SK-N-DZ (cell line): ENCODE results near the gene LRIG1. TPM values are rescaled to one million over a fixed set of nuclear protein-coding genes. Genes with fewer than 3 reads are reported as not detected.

Experiments
- DNase-seq: peaks from one replicate; pipeline ENCODE4 v3.0.0-alpha.2; 2015; ENCODE audit warnings: low spot score
- polyA plus RNA-seq, 2 experiments: library from polyadenylated mRNA; depleted of rRNA; stranded (reverse); fragments of >200 nt; gene quantifications; 2 replicates each; pipeline ENCODE4 v1.2.3, GENCODE V29; 2014

The LRIG1 gene
- polyA plus RNA-seq (2014; cell fraction: cytosol; rRNA removed) = 1.8 and 8.6 TPM in 2 replicates
- 2.1 and 3.5 TPM in 2 replicates for polyA plus RNA-seq (2014; cell fraction: nucleus; rRNA removed)

- DNase-seq = peak; percentile 96
These were observed at the start of gene LRIG1 for GRCh38 chr3:66500576-66501482. TSS of gene LRIG1 (minus strand) at chr3:66501022. CDS start at chr3:66500407, 615 bp downstream.

GRCh38 chr3:66544619-66545429, 44.0 kb upstream of the LRIG1 start:
- no peak for DNase-seq

- no peak for DNase-seq
These were observed 41.3 kb upstream of the LRIG1 start for GRCh38 chr3:66542153-66542552.

GRCh38 chr3:66539466-66539989, 38.7 kb upstream of the LRIG1 start:
- DNase-seq = no peak

- no peak for DNase-seq
These were observed 37.6 kb upstream of the LRIG1 start for GRCh38 chr3:66538390-66538789.

GRCh38 chr3:66537735-66538134, 36.9 kb upstream of the LRIG1 start:
- no peak for DNase-seq

GRCh38 chr3:66536791-66537190, 36.0 kb upstream of the LRIG1 start:
- no peak for DNase-seq

- no peak for DNase-seq
These were observed 33.6 kb upstream of the LRIG1 start for GRCh38 chr3:66534304-66534845.

- no peak for DNase-seq
These were observed 31.8 kb upstream of the LRIG1 start for GRCh38 chr3:66532613-66533012.

- DNase-seq = no peak
These were observed 31.4 kb upstream of the LRIG1 start for GRCh38 chr3:66532160-66532587.

- no peak for DNase-seq
These were observed 30.4 kb upstream of the LRIG1 start for GRCh38 chr3:66531256-66531655.

- no peak for DNase-seq
These were observed 26.4 kb upstream of the LRIG1 start for GRCh38 chr3:66527246-66527645.

- DNase-seq = no peak
These were observed 24.9 kb upstream of the LRIG1 start for GRCh38 chr3:66525771-66526170.

- DNase-seq = no peak
These were observed 19.9 kb upstream of the LRIG1 start for GRCh38 chr3:66520724-66521123.

GRCh38 chr3:66518644-66519043, 17.8 kb upstream of the LRIG1 start:
- no peak for DNase-seq

GRCh38 chr3:66518126-66518525, 17.3 kb upstream of the LRIG1 start:
- DNase-seq = no peak

GRCh38 chr3:66517241-66517640, 16.4 kb upstream of the LRIG1 start:
- no peak for DNase-seq

- no peak for DNase-seq
These were observed 7.6 kb upstream of the LRIG1 start for GRCh38 chr3:66508461-66508860.

- DNase-seq = no peak
These were observed 6.8 kb upstream of the LRIG1 start for GRCh38 chr3:66507423-66508260.

- DNase-seq = no peak
These were observed 5.3 kb upstream of the LRIG1 start for GRCh38 chr3:66506154-66506553.
